GM12878 (cell line): ENCODE measurements around the gene MAP3K6. TPM values are rescaled to one million over a fixed set of nuclear protein-coding genes. Genes with fewer than 3 reads are reported as not detected.

Source experiments
- ASH2L ChIP-seq: fragments of 300-600, 200-600 bp; sonication (generic); IDR thresholded peaks from 2 replicates; pipeline ENCODE4 v1.6.1; 2017; ENCODE audit warnings: low read depth, mild to moderate bottlenecking, borderline replicate concordance
- BACH1 ChIP-seq: fragments of 450-650 bp; IDR thresholded peaks from 2 replicates; pipeline ENCODE4 v1.6.1; 2017; ENCODE audit warnings: mild to moderate bottlenecking, borderline replicate concordance
- BCL11A ChIP-seq: IDR thresholded peaks from 2 replicates; pipeline ENCODE4 v1.6.1; 2011; ENCODE audit warnings: low read depth, low read length
- CHD1 ChIP-seq: IDR thresholded peaks from 2 replicates; pipeline ENCODE4 v1.6.1; 2012; ENCODE audit warnings: low read depth, low read length, improper control_type of control experiment
- CREM ChIP-seq: IDR thresholded peaks from 2 replicates; pipeline ENCODE4 v1.6.1; 2014; ENCODE audit warnings: antibody characterized with exemption, low read depth
- IKZF1 ChIP-seq: fragments of 450-650 bp; conservative IDR thresholded peaks from 2 replicates; pipeline ENCODE4 v1.6.1; 2017; ENCODE audit warnings: antibody characterized with exemption, mild to moderate bottlenecking
- NR2C1 ChIP-seq: fragments of 450-650 bp; IDR thresholded peaks from 2 replicates; pipeline ENCODE4 v1.6.1; 2017; ENCODE audit warnings: antibody characterized with exemption, mild to moderate bottlenecking, moderate library complexity
- RCOR1 ChIP-seq: conservative IDR thresholded peaks from 2 replicates; pipeline ENCODE4 v1.6.1; 2012; ENCODE audit warnings: low read depth, low read length, improper control_type of control experiment
- SMARCA5 ChIP-seq: fragments of 450-650 bp; IDR thresholded peaks from 2 replicates; pipeline ENCODE4 v1.6.1; 2017; ENCODE audit warnings: mild to moderate bottlenecking
- SPI1 ChIP-seq: IDR thresholded peaks from 2 replicates; pipeline ENCODE4 v1.6.1; 2011; ENCODE audit warnings: low read depth, mild to moderate bottlenecking, low read length, moderate library complexity, borderline replicate concordance; ENCODE audit not compliant: insufficient read depth
- SUZ12 ChIP-seq: fragments of 200-600 bp; sonication (generic); IDR thresholded peaks from one replicate; pipeline ENCODE4 v1.6.1; 2018; ENCODE audit warnings: antibody characterized with exemption, mild to moderate bottlenecking; ENCODE audit not compliant: unreplicated experiment
- TCF12 ChIP-seq: IDR thresholded peaks from 2 replicates; pipeline ENCODE4 v1.6.1; 2011; ENCODE audit warnings: low read depth, mild to moderate bottlenecking, low read length
- ZNF384 ChIP-seq: IDR thresholded peaks from 2 replicates; pipeline ENCODE4 v1.6.1; 2012; ENCODE audit warnings: low read depth, mild to moderate bottlenecking, low read length, improper control_type of control experiment, borderline replicate concordance
- polyA plus RNA-seq, 11 experiments: library from polyadenylated mRNA; depleted of rRNA in 4 of 11; unstranded in 6 of 11; stranded (reverse) in 5 of 11; fragments of >200 nt; fragmentation: Nextera tagmentation in 4 of 11; fragmentation: Illumina TruSeq in 1 of 11; extraction: Ambion mirVana in 4 of 11; extraction: Trizol in 1 of 11; gene quantifications; 1 replicate in 1 of 11; 2 replicates in 10 of 11; pipeline versions ENCODE4 v1.2.1 to v1.2.3, GENCODE V29; 2011 to 2016; ENCODE audit warnings: inconsistent platforms in 2 of 11, missing spikeins in 2 of 11, low read depth in 1 of 11
- total RNA-seq, 4 experiments: library from RNA; depleted of rRNA in 3 of 4; stranded (reverse); fragments of >200 nt in 3 of 4; fragmentation: Illumina TruSeq in 1 of 4; extraction: Trizol in 1 of 4; gene quantifications; 2 replicates each; pipeline versions ENCODE4 v1.2.1 to v1.2.3, GENCODE V29; 2013 to 2021
- TF ChIP-seq, protein P1 (sequence below): IDR thresholded peaks from 2 replicates; pipeline ENCODE4 v1.6.1; 2011; ENCODE audit warnings: mild to moderate bottlenecking, low read depth, low read length, moderate library complexity; ENCODE audit not compliant: insufficient replicate concordance
- TF ChIP-seq, protein P2 (sequence below): fragments of 450-650 bp; IDR thresholded peaks from 2 replicates; pipeline ENCODE4 v1.6.1; 2017; ENCODE audit warnings: mild to moderate bottlenecking, moderate library complexity
- TF ChIP-seq, protein P3 (sequence below): IDR thresholded peaks from 2 replicates; pipeline ENCODE4 v1.6.1; 2011; ENCODE audit warnings: low read depth, low read length, improper control_type of control experiment, borderline replicate concordance
- TF ChIP-seq, protein P4 (sequence below): fragments of 450-650 bp; formaldehyde crosslinking; IDR thresholded peaks from 2 replicates; pipeline ENCODE4 v1.4.0; 2020; ENCODE audit warnings: mild to moderate bottlenecking, moderate library complexity

The MAP3K6 gene
- total and polyA plus RNA-seq, 10 of the 15 experiments (the other 5 are each of a cell fraction or from before 2014, with no cell fraction given): 0.15 to 3.4 (median 1.2) TPM; not detected in 1

DNA sequence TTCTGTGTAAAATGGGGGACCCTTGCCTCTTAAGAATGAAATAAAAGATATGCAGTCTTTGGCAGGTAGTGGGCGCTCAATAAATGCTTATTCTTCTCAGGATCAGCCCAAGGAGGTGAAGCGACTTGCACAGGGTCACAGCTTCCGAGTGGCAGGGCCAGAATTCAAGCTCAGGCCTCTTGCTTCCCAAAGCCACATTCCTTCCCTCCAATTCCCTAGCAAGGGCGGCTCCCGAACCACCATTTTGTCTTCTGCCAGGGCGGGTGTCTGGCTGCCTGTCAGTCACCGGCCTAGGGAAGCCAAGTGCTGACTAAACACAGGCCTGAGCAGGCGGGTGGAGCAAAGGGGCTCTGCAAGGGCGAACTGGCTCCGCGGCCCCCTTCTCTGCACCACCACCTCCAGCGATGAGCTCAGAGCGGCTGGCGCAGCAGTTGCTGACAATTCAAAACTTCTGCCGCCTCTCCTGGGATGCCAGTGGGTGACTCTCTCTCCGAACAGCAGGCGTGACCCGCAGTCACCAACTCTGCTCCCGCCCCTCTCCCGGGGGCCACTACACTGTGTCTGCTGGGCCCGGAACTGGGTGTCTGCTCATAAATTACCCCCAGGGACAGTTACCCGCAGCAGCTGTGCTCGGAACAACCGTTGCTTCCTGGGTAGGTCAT is 36.4 kb upstream of the MAP3K6 start (continued):
- TF ChIP-seq NR2C1 (no peak), ZNF384 (no peak), CHD1 (no peak), TCF12 (no peak), BACH1 (peak; percentile 7; the same call in 1 of the 2 replicates), BCL11A (no peak), SMARCA5 (no peak), SPI1 (no peak), ASH2L (no peak), CREM (no peak), IKZF1 (no peak), RCOR1 (no peak), SUZ12 (no peak)
- TF ChIP-seq, protein P1, sequence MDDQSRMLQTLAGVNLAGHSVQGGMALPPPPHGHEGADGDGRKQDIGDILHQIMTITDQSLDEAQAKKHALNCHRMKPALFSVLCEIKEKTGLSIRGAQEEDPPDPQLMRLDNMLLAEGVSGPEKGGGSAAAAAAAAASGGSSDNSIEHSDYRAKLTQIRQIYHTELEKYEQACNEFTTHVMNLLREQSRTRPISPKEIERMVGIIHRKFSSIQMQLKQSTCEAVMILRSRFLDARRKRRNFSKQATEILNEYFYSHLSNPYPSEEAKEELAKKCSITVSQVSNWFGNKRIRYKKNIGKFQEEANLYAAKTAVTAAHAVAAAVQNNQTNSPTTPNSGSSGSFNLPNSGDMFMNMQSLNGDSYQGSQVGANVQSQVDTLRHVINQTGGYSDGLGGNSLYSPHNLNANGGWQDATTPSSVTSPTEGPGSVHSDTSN: peak; percentile 76
- TF ChIP-seq, protein P2, sequence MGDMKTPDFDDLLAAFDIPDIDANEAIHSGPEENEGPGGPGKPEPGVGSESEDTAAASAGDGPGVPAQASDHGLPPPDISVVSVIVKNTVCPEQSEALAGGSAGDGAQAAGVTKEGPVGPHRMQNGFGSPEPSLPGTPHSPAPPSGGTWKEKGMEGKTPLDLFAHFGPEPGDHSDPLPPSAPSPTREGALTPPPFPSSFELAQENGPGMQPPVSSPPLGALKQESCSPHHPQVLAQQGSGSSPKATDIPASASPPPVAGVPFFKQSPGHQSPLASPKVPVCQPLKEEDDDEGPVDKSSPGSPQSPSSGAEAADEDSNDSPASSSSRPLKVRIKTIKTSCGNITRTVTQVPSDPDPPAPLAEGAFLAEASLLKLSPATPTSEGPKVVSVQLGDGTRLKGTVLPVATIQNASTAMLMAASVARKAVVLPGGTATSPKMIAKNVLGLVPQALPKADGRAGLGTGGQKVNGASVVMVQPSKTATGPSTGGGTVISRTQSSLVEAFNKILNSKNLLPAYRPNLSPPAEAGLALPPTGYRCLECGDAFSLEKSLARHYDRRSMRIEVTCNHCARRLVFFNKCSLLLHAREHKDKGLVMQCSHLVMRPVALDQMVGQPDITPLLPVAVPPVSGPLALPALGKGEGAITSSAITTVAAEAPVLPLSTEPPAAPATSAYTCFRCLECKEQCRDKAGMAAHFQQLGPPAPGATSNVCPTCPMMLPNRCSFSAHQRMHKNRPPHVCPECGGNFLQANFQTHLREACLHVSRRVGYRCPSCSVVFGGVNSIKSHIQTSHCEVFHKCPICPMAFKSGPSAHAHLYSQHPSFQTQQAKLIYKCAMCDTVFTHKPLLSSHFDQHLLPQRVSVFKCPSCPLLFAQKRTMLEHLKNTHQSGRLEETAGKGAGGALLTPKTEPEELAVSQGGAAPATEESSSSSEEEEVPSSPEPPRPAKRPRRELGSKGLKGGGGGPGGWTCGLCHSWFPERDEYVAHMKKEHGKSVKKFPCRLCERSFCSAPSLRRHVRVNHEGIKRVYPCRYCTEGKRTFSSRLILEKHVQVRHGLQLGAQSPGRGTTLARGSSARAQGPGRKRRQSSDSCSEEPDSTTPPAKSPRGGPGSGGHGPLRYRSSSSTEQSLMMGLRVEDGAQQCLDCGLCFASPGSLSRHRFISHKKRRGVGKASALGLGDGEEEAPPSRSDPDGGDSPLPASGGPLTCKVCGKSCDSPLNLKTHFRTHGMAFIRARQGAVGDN: no peak
- TF ChIP-seq, protein P3, sequence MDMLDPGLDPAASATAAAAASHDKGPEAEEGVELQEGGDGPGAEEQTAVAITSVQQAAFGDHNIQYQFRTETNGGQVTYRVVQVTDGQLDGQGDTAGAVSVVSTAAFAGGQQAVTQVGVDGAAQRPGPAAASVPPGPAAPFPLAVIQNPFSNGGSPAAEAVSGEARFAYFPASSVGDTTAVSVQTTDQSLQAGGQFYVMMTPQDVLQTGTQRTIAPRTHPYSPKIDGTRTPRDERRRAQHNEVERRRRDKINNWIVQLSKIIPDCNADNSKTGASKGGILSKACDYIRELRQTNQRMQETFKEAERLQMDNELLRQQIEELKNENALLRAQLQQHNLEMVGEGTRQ: no peak
- TF ChIP-seq, protein P4, sequence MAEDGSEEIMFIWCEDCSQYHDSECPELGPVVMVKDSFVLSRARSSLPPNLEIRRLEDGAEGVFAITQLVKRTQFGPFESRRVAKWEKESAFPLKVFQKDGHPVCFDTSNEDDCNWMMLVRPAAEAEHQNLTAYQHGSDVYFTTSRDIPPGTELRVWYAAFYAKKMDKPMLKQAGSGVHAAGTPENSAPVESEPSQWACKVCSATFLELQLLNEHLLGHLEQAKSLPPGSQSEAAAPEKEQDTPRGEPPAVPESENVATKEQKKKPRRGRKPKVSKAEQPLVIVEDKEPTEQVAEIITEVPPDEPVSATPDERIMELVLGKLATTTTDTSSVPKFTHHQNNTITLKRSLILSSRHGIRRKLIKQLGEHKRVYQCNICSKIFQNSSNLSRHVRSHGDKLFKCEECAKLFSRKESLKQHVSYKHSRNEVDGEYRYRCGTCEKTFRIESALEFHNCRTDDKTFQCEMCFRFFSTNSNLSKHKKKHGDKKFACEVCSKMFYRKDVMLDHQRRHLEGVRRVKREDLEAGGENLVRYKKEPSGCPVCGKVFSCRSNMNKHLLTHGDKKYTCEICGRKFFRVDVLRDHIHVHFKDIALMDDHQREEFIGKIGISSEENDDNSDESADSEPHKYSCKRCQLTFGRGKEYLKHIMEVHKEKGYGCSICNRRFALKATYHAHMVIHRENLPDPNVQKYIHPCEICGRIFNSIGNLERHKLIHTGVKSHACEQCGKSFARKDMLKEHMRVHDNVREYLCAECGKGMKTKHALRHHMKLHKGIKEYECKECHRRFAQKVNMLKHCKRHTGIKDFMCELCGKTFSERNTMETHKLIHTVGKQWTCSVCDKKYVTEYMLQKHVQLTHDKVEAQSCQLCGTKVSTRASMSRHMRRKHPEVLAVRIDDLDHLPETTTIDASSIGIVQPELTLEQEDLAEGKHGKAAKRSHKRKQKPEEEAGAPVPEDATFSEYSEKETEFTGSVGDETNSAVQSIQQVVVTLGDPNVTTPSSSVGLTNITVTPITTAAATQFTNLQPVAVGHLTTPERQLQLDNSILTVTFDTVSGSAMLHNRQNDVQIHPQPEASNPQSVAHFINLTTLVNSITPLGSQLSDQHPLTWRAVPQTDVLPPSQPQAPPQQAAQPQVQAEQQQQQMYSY (CRISPR knock-in tag): no peak
